SHP77 (cell line): ENCODE results near the gene FADS2.

ENCODE experiments used
- DNase-seq, 2 experiments: peaks; one replicate each; lab custom pipeline; 2025; lab: John Stamatoyannopoulos, UW

The FADS2 gene

DNA sequence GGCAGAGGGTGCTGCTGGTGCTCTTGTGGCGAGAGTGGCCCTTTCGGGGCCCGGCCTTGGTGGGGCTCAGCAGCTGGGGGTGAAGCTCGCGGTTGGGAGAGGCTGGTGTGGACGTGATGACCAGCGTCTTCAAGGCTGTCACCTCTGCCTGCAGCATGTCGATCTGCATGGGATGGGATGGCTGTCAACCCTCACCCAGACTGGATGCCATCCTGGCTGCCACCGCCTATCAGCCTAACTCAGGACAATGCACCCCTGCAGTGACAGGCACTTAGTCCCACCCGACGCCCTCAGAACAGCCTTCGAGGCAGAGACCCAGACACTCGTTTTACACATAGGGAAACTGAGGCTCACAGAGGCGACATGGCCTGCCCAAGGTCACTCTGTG, 78.4 kb downstream of the FADS2 start:
- DNase-seq, result no peak

DNA sequence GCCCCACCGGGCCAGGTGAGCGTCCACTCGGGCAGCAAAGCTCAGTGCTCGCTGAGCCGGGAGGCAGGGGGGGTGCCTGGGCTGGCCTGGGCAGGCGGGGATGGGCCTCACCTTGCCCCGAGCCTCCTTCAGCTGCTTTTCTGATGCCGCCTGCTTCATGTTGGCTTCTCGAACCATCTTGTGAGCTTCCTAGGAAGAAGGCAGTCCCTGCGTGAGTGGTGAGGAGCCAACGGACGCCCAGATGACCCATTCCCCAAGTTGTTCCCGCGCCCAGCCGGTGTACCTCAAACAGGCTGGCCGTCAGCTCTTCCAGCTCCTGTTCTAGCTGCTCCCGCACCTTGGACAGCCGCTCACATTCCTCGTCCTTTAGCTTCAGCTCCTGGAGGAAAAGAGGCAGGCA, 79.2 kb downstream of the FADS2 start:
- DNase-seq, result no peak

GRCh38 chr11:61907871-61908729, 80.0 kb downstream of the FADS2 start:
- DNase-seq, result no peak

GRCh38 chr11:61908730-61909316, 80.7 kb downstream of the FADS2 start:
- no peak for DNase-seq

- DNase-seq, result no peak
Observed at GRCh38 chr11:61910187-61911127, 82.4 kb downstream of the FADS2 start.

DNA sequence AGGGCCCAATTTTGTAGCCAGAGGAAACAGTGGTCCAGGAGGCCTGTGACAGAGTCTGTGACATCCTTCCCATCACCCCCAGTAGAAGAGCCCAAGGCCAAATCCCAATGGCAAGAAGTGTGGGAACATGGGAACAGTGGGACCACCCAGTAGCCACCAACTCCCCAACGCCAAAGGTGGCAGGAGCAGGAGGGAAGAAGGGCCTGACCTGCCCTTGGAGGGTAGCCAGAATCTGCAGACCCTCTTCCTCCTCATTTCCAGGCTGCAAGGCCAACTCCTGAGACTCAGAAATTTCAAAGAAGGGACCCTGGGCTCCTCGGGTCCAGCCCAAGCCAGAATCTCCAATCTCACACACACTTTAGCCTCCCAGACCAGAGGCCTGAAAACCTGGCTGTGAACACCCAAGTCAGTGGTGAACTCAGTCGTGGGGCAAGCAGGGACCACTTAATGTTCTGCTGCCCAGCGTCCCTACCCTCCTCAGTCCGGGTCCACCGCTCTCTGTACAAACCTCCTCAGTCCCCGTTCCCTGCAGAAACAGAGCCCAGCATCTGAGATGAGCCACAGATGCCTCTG, 83.1 kb downstream of the FADS2 start:
- DNase-seq, result no peak

DNA sequence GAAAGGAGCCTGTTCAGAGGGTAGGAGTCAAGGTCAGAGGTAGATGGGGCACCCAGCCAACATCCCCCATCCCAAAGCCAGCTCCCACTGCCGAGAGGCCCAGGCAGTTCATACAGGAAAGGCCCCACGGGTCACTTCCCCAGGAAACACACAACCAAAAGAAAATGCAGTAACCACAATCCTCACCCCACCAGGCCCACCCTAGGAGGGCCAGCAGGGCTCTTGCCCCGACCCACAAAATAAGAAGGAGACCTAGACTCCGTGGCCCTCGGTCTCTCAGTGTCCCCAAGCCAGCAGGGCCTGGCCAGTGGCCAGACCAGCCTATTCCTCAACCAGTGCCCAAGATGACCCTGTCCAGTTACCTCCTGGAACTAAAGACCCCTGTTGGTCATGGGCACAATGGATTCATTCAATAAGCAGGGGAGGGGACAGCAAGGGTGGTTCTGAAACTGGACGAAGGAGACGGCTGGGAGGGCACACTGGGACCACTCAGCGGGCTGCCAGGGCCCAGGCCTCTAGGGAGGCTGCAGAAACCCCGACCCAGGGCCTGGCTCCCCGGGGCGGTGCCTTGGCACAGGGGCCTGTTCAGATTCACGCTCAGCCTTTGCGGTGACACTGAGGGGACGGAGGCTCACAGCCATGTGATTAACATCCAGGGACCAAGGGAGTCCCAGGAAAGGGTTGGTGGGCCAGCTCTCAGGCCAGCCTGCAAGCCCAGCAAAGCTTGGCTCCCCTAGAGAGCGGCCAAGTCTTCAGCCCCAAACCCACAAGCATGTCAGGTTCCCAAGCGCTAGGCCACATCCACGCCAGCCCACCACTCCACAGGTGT, 83.8 kb downstream of the FADS2 start:
- no peak for DNase-seq

GRCh38 chr11:61912530-61912898, 84.4 kb downstream of the FADS2 start:
- DNase-seq, result no peak

GRCh38 chr11:61912991-61913698, 85.0 kb downstream of the FADS2 start:
- no peak for DNase-seq

- DNase-seq, result no peak
Observed at GRCh38 chr11:61913699-61914395, 85.7 kb downstream of the FADS2 start.

DNA sequence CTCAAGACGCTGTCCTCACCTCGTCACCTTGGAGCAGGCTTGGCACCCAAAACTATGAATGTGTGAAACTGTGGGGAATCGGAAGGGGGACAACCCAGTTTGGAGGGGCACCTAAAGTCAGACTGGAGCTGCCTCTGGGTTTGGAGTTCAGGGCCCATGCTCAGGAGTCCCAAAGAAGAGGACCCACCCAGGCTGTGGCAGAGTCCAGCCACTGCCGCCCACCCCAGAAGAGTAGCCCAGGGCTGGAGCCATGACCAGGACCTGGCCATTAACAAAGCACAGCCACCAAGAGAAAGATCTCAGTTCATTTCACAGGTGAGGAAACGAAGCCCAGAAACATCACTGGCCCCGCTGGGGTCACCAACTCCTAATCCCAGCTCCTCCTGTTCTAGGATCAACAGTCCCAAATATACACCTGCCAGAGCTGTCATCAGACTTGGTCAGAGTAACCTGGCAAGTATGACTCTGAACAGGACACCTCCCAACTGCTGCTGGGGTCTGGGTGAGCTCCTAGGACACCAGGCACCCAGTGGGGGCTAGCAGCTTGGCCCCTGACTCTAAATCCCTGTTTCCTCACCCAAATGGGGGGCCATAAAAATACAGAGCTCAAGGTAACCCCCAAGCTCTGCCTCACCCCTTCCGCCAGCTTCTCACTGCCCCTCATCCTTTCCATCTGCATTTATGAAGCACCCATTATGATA, 86.5 kb downstream of the FADS2 start:
- DNase-seq, result no peak

GRCh38 chr11:61916737-61917333, 88.7 kb downstream of the FADS2 start:
- no peak for DNase-seq
